H1 (cell line): ENCODE measurements around the gene FRMPD4. TPM values are rescaled to one million over a fixed set of nuclear protein-coding genes. Genes with fewer than 3 reads are reported as not detected.

Experiments
- BRCA1 ChIP-seq: IDR thresholded peaks from 2 replicates; pipeline ENCODE4 v1.6.1; 2012; ENCODE audit warnings: low read depth, low read length, improper control_type of control experiment
- CBX5 ChIP-seq: fragments of 300-800, 300-1000 bp; sonication (generic); IDR thresholded peaks from 2 replicates; pipeline ENCODE4 v1.7.1; 2016; ENCODE audit warnings: antibody characterized with exemption, low read length, low read depth
- CEBPB ChIP-seq: IDR thresholded peaks from 2 replicates; pipeline ENCODE4 v1.6.1; 2012; ENCODE audit warnings: low read depth, low read length
- CHD7 ChIP-seq: fragments of 300-600 bp; sonication (generic); IDR thresholded peaks from 2 replicates; pipeline ENCODE4 v1.7.1; 2012; ENCODE audit warnings: low read length, moderate library complexity, mild to moderate bottlenecking, inconsistent platforms; ENCODE audit not compliant: insufficient replicate concordance
- POLR2AphosphoS5 ChIP-seq: IDR thresholded peaks from 2 replicates; pipeline ENCODE4 v1.6.1; 2011; ENCODE audit warnings: low read depth, low read length
- SIN3A ChIP-seq, 2 experiments: IDR thresholded peaks in 1 of 2; conservative IDR thresholded peaks in 1 of 2; 2 replicates each; pipeline ENCODE4 v1.6.1; 2011 to 2012; ENCODE audit warnings: low read length in 2 of 2, improper control_type of control experiment in 1 of 2, low read depth in 1 of 2, mild to moderate bottlenecking in 1 of 2
- SP2 ChIP-seq: IDR thresholded peaks from 2 replicates; pipeline ENCODE4 v1.6.1; 2012; ENCODE audit warnings: mild to moderate bottlenecking, low read length, inconsistent platforms
- polyA plus RNA-seq, 7 experiments: library from polyadenylated mRNA; depleted of rRNA in 3 of 7; stranded (reverse) in 5 of 7; unstranded in 2 of 7; fragments of >200 nt in 5 of 7; fragments of 200-250 nt in 2 of 7; gene quantifications; 1 replicate in 5 of 7; 2 replicates in 1 of 7; 4 replicates in 1 of 7; pipeline versions ENCODE4 v1.2.1 to v1.2.3, GENCODE V29; 2011 to 2013; ENCODE audit warnings: missing spikeins in 2 of 7, mixed read lengths in 2 of 7
- total RNA-seq: library from RNA; stranded (reverse); fragmentation: NEBNext Ultra II Directional; extraction: Animal tissue kit (Norgen Biotek cat#: 25700); gene quantifications from 2 replicates; pipeline ENCODE4 v1.2.1, GENCODE V29; 2021

The FRMPD4 gene
- total and polyA plus RNA-seq, 2 of the 8 experiments (the other 6 are each of a cell fraction or from before 2014, with no cell fraction given): 0.02 to 0.37 TPM

- TF ChIP-seq CHD7 (no peak), CEBPB (no peak), SP2 (no peak), SIN3A (conservative IDR thresholded peaks at IDR 0.05 in 1 of 2, IDR thresholded peaks at IDR 0.05 in 1 of 2; ENCODE audit: low read depth in 1 of 2, low read length in 2 of 2) (no peak), BRCA1 (no peak), POLR2AphosphoS5 (no peak), CBX5 (no peak)
- TF ChIP-seq, all 59 proteins: peak for 0
Observed at GRCh38 chrX:12580548-12580947, 442.3 kb downstream of the FRMPD4 start (continued).
